Aorta (tissue), 5 donors: ENCODE results near the gene SIPA1. TPM values are rescaled to one million over a fixed set of nuclear protein-coding genes. Genes with fewer than 3 reads are reported as not detected.

Experiments
- ATAC-seq: fragments of 200-7000 bp; cut with Tn5 transposase; one replicate; pipeline ENCODE4 v1.9.1; 2022; ENCODE audit warnings: moderate library complexity; ENCODE audit not compliant: low FRiP score
- DNase-seq, 2 donors: peaks; one replicate each; pipeline ENCODE4 v3.0.0-alpha.2; 2020
- H3K27ac ChIP-seq, 2 donors: one replicate each; pipeline ENCODE4 v1.5.1; 2013; ENCODE audit warnings: low read length in 2 of 2, mild to moderate bottlenecking in 2 of 2, moderate library complexity in 2 of 2, control low read depth in 1 of 2, inconsistent platforms in 1 of 2, low read depth in 1 of 2
- H3K27me3 ChIP-seq, 2 donors: one replicate each; pipeline ENCODE4 v1.6.1; 2013; ENCODE audit warnings: control low read depth in 1 of 2, low read length in 1 of 2, mild to moderate bottlenecking in 1 of 2, moderate library complexity in 1 of 2; ENCODE audit not compliant: insufficient read depth in 2 of 2, control insufficient read depth in 1 of 2
- H3K36me3 ChIP-seq, 2 donors: one replicate each; pipeline ENCODE4 v1.6.1; 2013; ENCODE audit warnings: control low read depth in 1 of 2, low read length in 1 of 2, mild to moderate bottlenecking in 1 of 2; ENCODE audit not compliant: insufficient read depth in 2 of 2, control insufficient read depth in 1 of 2
- H3K4me1 ChIP-seq, 2 donors: one replicate each; pipeline ENCODE4 v1.6.1; 2013; ENCODE audit warnings: low read length in 2 of 2, control low read depth in 1 of 2, mild to moderate bottlenecking in 1 of 2, moderate library complexity in 1 of 2; ENCODE audit not compliant: insufficient read depth in 2 of 2, control insufficient read depth in 1 of 2
- H3K4me3 ChIP-seq, 2 donors: one replicate each; pipeline ENCODE4 v1.5.1; 2013; ENCODE audit warnings: low read length in 2 of 2, control low read depth in 1 of 2, mild to moderate bottlenecking in 1 of 2
- H3K9me3 ChIP-seq: one replicate; pipeline ENCODE4 v1.6.1; 2013; ENCODE audit warnings: mild to moderate bottlenecking, low read length; ENCODE audit not compliant: control insufficient read depth
- WGBS, 2 donors: extraction: QIAGEN DNeasy Blood & Tissue Kit; methylation state at CpG; one replicate each; pipeline ENCODE4 v1.1.7; 2013; 5-methylcytosine and 5-hydroxymethylcytosine counted together
- intact Hi-C, 2 donors: fragments of 100-400 bp; cut with DNase I; formaldehyde crosslinking; loops; one replicate each; pipeline versions ENCODE4 v1.14.2 to v1.15.0; 2022
- polyA plus RNA-seq, 2 donors: library from polyadenylated mRNA; stranded (reverse); fragments of 200-250 nt; gene quantifications; one replicate each; pipeline ENCODE4 v1.2.3, GENCODE V29; 2013
- total RNA-seq, 2 donors: library from RNA; stranded (reverse); fragmentation: NEBNext Ultra II Directional; extraction: Animal tissue kit (Norgen Biotek cat#: 25700); gene quantifications; one replicate each; pipeline ENCODE4 v1.2.1, GENCODE V29; 2021
- donor health status: healthy with polysubstance abuse.
- donor health status: Bipolar disorder and iron deficiency.
- donor health status: DM: no; HTN: no; CAD: no.
- donor health status: DM: no; HTN: no; CAD: no.
- donor health status: DM: yes; HTN: yes; CAD: no.

SIPA1 gene
- total and polyA plus RNA-seq, 4 donors: 25.2 to 147 (median 71.0) TPM

DNA sequence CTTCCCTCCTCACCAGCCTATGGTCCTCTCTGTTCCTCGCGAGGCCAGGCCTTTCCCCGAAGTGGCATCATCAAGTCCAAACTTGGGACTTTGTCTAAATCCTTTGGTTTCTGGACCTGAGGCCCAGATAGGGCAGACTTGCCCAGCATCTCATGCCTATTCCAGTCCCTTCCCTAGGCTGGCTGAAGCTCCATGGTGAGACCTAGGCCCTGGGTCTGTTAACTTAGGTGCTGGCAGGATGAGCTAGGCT lies 13.4 kb downstream of the SIPA1 start:
- WGBS, 2 donors: 98 to 100% methylated on average over 3 of the region's 3 CpGs
- peaks cover 0 to 4% of the 10 kb centered on the region in 2 donors for H3K4me1 ChIP-seq
- peaks cover 0 to 3% of the 10 kb centered on the region in 2 donors for H3K36me3 ChIP-seq
- no peak for DNase-seq
- no peaks in the 10 kb centered on the region for H3K27me3 ChIP-seq
- ATAC-seq: no peak
- peak overlapping the region in 1 of 2 donors; percentile 46 for H3K27ac ChIP-seq
- no peaks in the 10 kb centered on the region for H3K9me3 ChIP-seq
- H3K4me3 ChIP-seq: no peak overlapping the region
- intact Hi-C loops: loop anchor here in 1 of 2 donors (5.0 kb wide), 1 partner anchor 34 kb away; the partner anchor contains the start of gene PCNX3

DNA sequence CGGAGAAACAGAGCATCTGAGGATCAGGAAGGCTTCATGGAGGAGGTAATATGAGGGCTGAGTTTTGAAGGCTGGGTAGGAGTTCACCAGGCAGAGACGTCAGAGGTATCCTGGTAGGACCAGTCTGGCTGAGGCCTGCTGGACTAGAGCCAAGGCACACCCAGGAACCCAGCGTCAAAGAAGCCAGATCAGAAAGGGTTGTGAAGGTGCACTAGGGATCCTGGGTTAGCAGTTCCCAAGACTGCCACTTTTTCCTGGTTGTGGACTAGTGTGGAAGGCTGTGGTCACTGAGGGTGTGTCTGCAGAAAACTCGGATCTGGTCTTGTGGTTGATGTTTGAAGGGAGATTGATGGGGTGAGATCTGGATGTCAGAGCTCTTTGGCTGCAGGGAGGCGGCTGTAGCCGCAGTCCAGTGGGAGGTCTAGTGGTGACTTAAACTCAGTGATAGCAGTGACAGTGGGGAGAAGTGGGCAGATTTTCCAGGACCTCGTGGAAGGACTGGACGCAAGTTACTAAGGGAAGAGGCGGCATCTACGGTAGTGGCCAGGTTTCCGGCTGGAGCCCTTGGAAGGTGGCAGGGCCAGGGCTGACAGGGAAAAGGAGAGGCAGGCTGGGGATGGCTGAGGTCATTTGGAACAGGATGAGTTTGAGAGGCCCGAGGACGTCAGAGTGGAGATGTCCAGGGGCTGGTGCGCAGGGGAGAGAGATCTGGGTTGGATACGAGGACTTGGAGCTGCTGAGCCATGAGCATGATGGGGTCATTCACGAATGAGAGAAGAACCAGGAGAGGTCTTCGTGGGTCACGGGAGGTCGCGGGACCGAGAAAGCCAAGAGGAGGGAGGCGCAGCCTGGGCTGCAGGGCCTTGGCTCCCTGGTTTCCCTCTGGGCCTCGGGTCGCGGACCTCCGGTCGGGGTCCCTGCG lies 13.9 kb downstream of the SIPA1 start:
- peak overlapping the region in 1 of 2 donors; percentile 87 for H3K27ac ChIP-seq
- H3K36me3 ChIP-seq: peaks cover 0 to 3% of the 10 kb centered on the region in 2 donors
- peaks cover 0 to 4% of the 10 kb centered on the region in 2 donors for H3K4me1 ChIP-seq
- 22 to 33% methylated on average over 18 to 28 of the region's 28 CpGs for WGBS, 2 donors
- peak overlapping the region in 1 of 2 donors; percentile 34 for H3K4me3 ChIP-seq
- ATAC-seq (peak; percentile 37), DNase-seq (peak in 1 of 2 donors; percentile 51)
- no peaks in the 10 kb centered on the region for H3K9me3 ChIP-seq
- no peaks in the 10 kb centered on the region for H3K27me3 ChIP-seq
- intact Hi-C loops: loop anchor here in 1 of 2 donors (5.0 kb wide), 1 partner anchor 35 kb away; the partner anchor contains the start of gene PCNX3

DNA sequence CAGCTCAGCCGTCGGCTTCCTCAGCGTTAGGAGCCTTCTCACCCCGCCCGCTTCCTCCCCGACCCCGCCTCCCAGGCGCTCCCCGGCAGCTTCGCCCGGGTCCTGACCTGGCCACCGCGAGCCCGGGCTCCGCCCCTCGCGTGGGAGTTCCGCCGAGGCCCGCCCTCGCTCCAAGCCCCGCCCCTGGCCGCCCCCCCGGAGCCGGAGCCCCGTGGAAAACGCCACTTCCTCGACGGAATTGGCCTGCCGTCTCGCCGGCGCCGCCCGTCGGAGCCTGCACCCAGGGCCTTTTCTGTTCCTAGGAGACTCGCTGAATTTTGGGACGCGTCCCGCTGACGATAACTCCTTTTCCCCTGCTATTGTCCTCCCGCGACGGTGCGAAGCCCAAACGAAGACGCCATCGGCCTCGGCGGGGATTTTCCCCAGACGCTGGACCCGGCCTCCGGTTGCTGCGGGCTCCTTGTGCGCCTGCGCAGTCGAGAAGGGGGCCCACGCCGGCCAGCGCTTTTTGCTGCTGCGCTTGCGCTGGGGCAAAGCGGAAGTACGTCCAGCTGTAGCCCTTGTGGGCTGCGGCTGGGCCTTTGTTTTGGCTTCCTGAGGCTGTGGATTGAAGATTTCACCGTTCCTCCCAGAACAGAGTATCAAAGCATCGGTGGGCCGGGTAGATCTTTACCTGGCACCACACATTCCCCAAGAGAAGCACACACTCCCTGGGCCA lies 14.8 kb downstream of the SIPA1 start:
- ATAC-seq: peak; percentile 96
- WGBS, 2 donors: 0 to 1% methylated on average over 43 to 68 of the region's 68 CpGs

DNA sequence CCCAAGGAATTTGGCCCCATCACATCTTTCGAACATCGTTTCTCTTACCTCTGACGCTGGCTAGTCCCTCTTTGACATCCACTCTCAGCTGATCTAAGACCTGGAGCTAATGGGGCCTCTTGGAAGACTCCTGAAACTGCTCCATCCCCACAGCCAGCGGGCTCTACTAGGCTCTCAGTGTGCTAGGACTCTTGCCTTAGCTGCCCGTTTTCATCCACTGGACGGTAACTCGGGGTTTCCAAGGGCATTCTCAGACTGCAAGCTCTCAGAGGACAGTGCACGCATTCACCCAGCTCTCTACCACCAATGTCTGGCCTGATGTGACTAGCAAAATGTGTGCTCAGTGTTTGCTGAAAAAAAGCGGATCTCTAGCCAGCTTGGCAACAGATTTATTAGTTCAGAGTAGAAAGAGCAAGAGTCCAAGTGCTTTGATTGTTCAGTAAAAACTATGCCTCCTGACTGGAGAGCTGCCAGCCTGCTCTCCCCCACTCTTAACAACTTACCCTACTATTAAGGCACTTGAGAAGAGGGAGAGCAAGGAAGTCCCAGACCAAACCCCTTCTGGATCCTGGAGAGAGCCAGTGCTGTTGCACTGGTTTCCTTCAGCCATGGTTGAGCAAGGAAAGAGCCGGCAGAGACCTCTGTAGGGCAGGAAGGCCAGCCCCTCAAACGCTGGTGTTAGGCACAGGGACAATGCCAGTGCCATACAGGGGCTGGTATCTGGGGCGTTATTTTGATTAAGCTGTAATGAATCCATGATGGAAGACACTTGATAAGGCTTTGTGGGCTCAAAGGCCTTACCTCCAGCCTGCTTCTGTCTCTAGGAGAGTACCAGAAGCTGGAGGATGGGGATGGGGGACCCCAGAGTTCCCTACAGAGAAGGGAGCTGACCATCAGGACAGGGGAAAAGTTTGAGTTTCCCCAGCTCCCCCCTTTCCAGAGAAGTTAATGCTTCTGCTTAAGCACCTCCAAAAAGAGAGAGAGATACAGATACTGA lies 15.6 kb downstream of the SIPA1 start:
- intact Hi-C loops: loop anchor here in 1 of 2 donors (5.0 kb wide), 1 partner anchor 36 kb away; the partner anchor contains the start of gene PCNX3
- DNase-seq: peak in 1 of 2 donors; percentile 52
- no peaks in the 10 kb centered on the region for H3K9me3 ChIP-seq
- H3K4me1 ChIP-seq: peaks cover 0 to 4% of the 10 kb centered on the region in 2 donors
- H3K27me3 ChIP-seq: no peaks in the 10 kb centered on the region
- no peak for ATAC-seq
- peak overlapping the region; percentile 89 to 95 for H3K27ac ChIP-seq
- no peak overlapping the region for H3K4me3 ChIP-seq
- WGBS, 2 donors: 26 to 27% methylated on average over 12 of the region's 12 CpGs
- peaks cover 0 to 8% of the 10 kb centered on the region in 2 donors for H3K36me3 ChIP-seq

More for the DNA sequence above, 14.8 kb downstream of the SIPA1 start:
- H3K27me3 ChIP-seq: no peaks in the 10 kb centered on the region
- no peaks in the 10 kb centered on the region for H3K9me3 ChIP-seq
- peaks cover 0 to 4% of the 10 kb centered on the region in 2 donors for H3K4me1 ChIP-seq
- intact Hi-C loops: loop anchor here in 1 of 2 donors (5.0 kb wide), 1 partner anchor 35 kb away; the partner anchor contains the start of gene PCNX3
- H3K36me3 ChIP-seq: peaks cover 0 to 8% of the 10 kb centered on the region in 2 donors
- H3K27ac ChIP-seq: peak overlapping the region; percentile 89 to 95
- DNase-seq: peak; percentile 97 to 99
- H3K4me3 ChIP-seq: peak overlapping the region; percentile 22 to 34

DNA sequence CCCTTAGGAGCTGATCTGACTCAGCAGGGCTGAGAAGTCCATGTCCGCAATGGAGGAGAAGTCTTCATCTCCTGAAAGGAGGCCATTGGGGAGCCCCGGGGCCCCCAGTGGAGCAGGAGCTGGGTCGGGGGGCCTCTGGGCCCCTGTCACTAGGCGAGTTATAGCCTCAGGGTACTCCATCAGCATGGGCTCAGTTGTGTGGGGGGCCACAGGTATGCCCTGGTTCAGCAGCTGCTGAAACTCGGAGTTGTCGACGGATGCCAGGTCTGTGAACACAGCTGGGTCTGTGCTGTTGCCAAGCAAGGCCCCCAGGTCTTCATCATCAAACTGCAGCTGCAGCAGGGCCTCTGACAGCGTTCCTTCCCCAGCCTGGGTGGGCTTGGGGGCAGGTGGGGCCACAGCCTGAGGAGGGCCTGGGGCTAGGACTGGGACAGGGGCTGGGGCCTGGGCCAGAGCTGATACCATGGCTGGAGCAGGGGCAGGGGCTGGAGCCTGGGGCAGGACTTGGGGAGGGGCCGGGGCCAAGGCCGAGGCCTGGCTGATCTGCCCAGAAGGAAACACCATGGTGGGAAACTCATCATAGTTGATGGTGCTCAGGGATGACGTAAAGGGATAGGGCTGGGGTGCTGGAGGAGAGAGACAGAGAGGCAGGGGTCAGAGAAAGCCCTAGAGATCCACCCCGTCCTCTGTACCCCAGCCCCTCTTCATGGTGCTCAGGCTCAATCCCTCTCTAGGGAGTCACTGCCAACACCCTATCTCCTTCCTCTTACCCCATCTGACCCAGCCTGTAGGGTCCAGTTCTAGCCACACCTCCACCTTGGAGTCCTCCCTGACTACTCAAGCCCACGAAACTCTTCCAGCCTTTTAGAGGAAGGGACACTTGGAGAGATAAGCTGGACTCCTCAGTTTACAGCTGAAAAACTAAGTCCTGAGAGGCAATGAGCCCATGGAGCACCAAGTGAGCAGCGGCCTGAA lies 16.8 kb downstream of the SIPA1 start:
- Histone ChIP-seq H3K4me1 (peaks cover 0 to 4% of the 10 kb centered on the region in 2 donors), H3K27me3 (no peaks in the 10 kb centered on the region), H3K9me3 (no peaks in the 10 kb centered on the region), H3K27ac (no peak overlapping the region), H3K36me3 (peaks cover 0 to 9% of the 10 kb centered on the region in 2 donors), H3K4me3 (no peak overlapping the region)
- 80 to 82% methylated on average over 14 of the region's 14 CpGs for WGBS, 2 donors
- intact Hi-C loops: loop anchor here in 1 of 2 donors (5.0 kb wide), 1 partner anchor 37 kb away; the partner anchor contains the start of gene PCNX3
- ATAC-seq: no peak
- peak in 1 of 2 donors; percentile 49 for DNase-seq

DNA sequence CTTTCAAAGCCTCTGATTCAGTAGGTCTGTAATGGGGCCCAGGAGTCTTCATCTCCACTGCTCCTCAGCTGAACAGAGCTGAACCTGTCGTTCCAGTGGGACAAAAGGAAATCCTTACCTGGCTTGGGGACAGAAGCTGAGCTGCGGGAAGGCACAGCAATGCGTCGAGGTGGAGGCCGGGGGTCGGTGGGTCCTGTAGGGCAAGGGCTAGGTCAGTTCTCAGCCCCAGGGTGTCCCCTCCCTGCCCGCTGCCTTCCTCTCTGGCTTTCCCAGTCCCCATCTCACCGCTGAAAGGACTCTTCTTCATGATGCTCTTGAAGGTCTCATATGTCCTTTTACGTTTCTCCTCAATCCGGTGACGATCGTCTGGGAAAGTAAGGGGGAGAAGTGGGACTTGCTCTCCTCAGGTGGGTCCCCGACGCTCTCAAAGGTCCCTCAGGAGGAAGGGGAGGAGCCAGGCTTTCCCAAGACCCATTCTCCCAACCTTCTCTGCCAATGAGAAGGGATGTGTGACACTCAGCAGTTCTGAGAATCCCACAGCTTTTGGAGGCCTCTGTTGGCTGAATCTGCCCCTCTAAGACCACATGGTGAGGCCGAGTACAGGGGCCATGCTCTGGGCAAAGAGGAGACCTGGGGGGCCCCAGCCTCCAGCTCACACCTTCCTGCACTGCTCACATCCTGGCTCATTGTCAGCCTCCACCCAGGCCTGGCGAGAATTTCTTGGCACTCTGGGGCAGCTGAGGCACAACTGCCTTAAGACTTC lies 17.9 kb downstream of the SIPA1 start:
- H3K36me3 ChIP-seq: peaks cover 0 to 9% of the 10 kb centered on the region in 2 donors
- H3K27ac ChIP-seq: no peak overlapping the region
- peaks cover 0 to 4% of the 10 kb centered on the region in 2 donors for H3K4me1 ChIP-seq
- intact Hi-C loops: no loop called here
- no peak for ATAC-seq
- H3K4me3 ChIP-seq: no peak overlapping the region
- H3K27me3 ChIP-seq: no peaks in the 10 kb centered on the region
- 82 to 84% methylated on average over 16 of the region's 16 CpGs for WGBS, 2 donors
- DNase-seq: peak in 1 of 2 donors; percentile 41
- no peaks in the 10 kb centered on the region for H3K9me3 ChIP-seq

DNA sequence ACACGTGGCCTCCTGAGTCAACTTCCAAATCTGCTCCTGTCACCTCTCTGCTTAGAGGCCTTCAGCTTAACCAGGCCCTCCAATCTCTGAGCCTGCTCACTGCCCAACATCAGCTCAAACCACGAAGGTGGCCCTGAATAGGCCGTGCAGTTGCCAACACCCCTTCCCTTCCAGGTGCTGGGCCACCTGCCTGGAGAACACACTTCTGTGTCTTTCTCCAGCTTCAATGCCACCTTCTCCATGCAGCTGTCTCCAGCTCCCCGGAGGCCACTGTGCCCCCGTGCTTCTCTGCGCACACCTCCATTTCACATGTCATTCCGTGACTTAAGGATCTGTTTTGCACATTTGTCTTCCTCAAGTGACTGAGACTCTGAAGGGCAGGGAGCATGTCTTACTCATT lies 19.5 kb downstream of the SIPA1 start:
- H3K27me3 ChIP-seq: no peaks in the 10 kb centered on the region
- H3K9me3 ChIP-seq: no peaks in the 10 kb centered on the region
- intact Hi-C loops: no loop called here
- ATAC-seq: no peak
- H3K4me1 ChIP-seq: peaks cover 0 to 4% of the 10 kb centered on the region in 2 donors
- WGBS, 2 donors: 83 to 85% methylated on average over 7 of the region's 7 CpGs
- no peak overlapping the region for H3K4me3 ChIP-seq
- H3K27ac ChIP-seq: no peak overlapping the region
- peak in 1 of 2 donors; percentile 22 for DNase-seq
- H3K36me3 ChIP-seq: peaks cover 0 to 9% of the 10 kb centered on the region in 2 donors
